Measurements from ENCODE around the gene CHCHD1. TPM values are rescaled to one million over a fixed set of nuclear protein-coding genes. Genes with fewer than 3 reads are reported as not detected.
"Not testable (repeated sequence)": the region's sequence is repeated elsewhere in the genome, so short reads cannot be mapped to it uniquely, and the experiment has no call there.

The CHCHD1 gene
- polyA plus RNA-seq, 1 experiment, result 14.3 TPM

GRCh38 chr10:73734796-73735305 is 47.0 kb upstream of the CHCHD1 start:
- peaks cover 16% of the 10 kb centered on the region for H3K36me3 ChIP-seq (ENCODE audit: control insufficient read depth, insufficient read depth, low read length)
- TF ChIP-seq CTCF (IDR thresholded peaks at IDR 0.05; ENCODE audit: insufficient read depth, low read depth, low read length), result no peak
- H3K4me3 ChIP-seq (ENCODE audit: low read depth, low read length), result no peak overlapping the region
- DNase-seq (ENCODE audit: low read depth), result no peak
- ChIA-PET CTCF (interaction anchor here (1.5 kb wide), 1 partner anchor 9 kb away, joined by 5 read pairs; the partner anchor contains the start of gene SEC24C), POLR2A (no interaction called here)
- H3K27me3 ChIP-seq (ENCODE audit: control insufficient read depth, insufficient read depth, low read length), result no peaks in the 10 kb centered on the region

- H3K36me3 ChIP-seq (ENCODE audit: control insufficient read depth, insufficient read depth, low read length); H3K27me3 ChIP-seq (ENCODE audit: control insufficient read depth, insufficient read depth, low read length); H3K4me3 ChIP-seq (ENCODE audit: low read depth, low read length); DNase-seq (ENCODE audit: low read depth); POLR2A ChIA-PET: not testable (repeated sequence)
- CTCF ChIA-PET, result interaction anchor here (0.6 to 1.1 kb wide), 4 partner anchors 9 to 228 kb away, joined by 3 to 4 read pairs (median 3); no protein-coding TSS in a partner anchor
Observed at GRCh38 chr10:73740501-73741254, 41.2 kb upstream of the CHCHD1 start.

- no peak for TF ChIP-seq CTCF (IDR thresholded peaks at IDR 0.05; ENCODE audit: insufficient read depth, low read depth, low read length)
- CTCF ChIA-PET, result interaction anchor here (1.5 kb wide), 1 partner anchor 12 kb away, joined by 4 read pairs; no protein-coding TSS in a partner anchor
- POLR2A ChIA-PET, result no interaction called here
- Histone ChIP-seq H3K4me3 (ENCODE audit: low read depth, low read length) (no peak overlapping the region), H3K27me3 (ENCODE audit: control insufficient read depth, insufficient read depth, low read length) (no peaks in the 10 kb centered on the region), H3K36me3 (ENCODE audit: control insufficient read depth, insufficient read depth, low read length) (peaks cover 6% of the 10 kb centered on the region)
- DNase-seq (ENCODE audit: low read depth), result no peak
Observed at GRCh38 chr10:73742454-73742734, 39.5 kb upstream of the CHCHD1 start.

GRCh38 chr10:73743327-73743904 is 38.4 kb upstream of the CHCHD1 start:
- H3K27me3 ChIP-seq (ENCODE audit: control insufficient read depth, insufficient read depth, low read length), result no peaks in the 10 kb centered on the region
- POLR2A ChIA-PET, result interaction anchor here (0.6 kb wide), 1 partner anchor 10 kb away, joined by 15 read pairs; no protein-coding TSS in a partner anchor
- no peak for TF ChIP-seq CTCF (IDR thresholded peaks at IDR 0.05; ENCODE audit: insufficient read depth, low read depth, low read length)
- DNase-seq (ENCODE audit: low read depth), result no peak
- CTCF ChIA-PET, result interaction anchor here (0.7 to 1.5 kb wide), 5 partner anchors 8 to 1810 kb away, joined by 3 to 5 read pairs (median 4); a partner anchor contains a TSS
- H3K4me3 ChIP-seq (ENCODE audit: low read depth, low read length), result peak overlapping the region; percentile 81
- H3K36me3 ChIP-seq (ENCODE audit: control insufficient read depth, insufficient read depth, low read length), result peaks cover 4% of the 10 kb centered on the region; the same call in 1 of the 2 replicates

GRCh38 chr10:73743905-73744663 is 37.8 kb upstream of the CHCHD1 start, which contains the start of gene SEC24C:
SEC24C (plus strand) TSS chr10:73744372; CDS start chr10:73746833, 2,461 bp downstream.
- POLR2A ChIA-PET, result interaction anchor here (0.7 to 1.2 kb wide), 3 partner anchors 14 to 38 kb away, joined by 3 read pairs; partner anchors contain the start of gene CHCHD1

More at GRCh38 chr10:73743905-73744663, 37.8 kb upstream of the CHCHD1 start, which contains the start of gene SEC24C:
- H3K4me3 ChIP-seq (ENCODE audit: low read depth, low read length), result peak within 1 kb of the TSS; percentile 81
- no peaks in the 10 kb centered on the region for H3K27me3 ChIP-seq (ENCODE audit: control insufficient read depth, insufficient read depth, low read length)
- CTCF ChIA-PET, result interaction anchor here (1.2 to 1.5 kb wide), 4 partner anchors 9 to 28 kb away, joined by 3 to 5 read pairs (median 4); a partner anchor contains a TSS
- no peak for TF ChIP-seq CTCF (IDR thresholded peaks at IDR 0.05; ENCODE audit: insufficient read depth, low read depth, low read length)
- DNase-seq (ENCODE audit: low read depth), result peak; percentile 74
- H3K36me3 ChIP-seq (ENCODE audit: control insufficient read depth, insufficient read depth, low read length), result peaks cover 4% of the 10 kb centered on the region; the same call in 1 of the 2 replicates

Measured in BJ (cell line).